Mesendoderm (in vitro differentiated cells): Measurements from ENCODE around the gene MINK1.
"Not testable (repeated sequence)": the region's sequence is repeated elsewhere in the genome, so short reads cannot be mapped to it uniquely, and the experiment has no call there.

Experiments used
- DNase-seq: peaks from one replicate; pipeline ENCODE4 v3.0.0; 2013
- H2AK5ac ChIP-seq: 2 replicates; pipeline ENCODE4 v1.6.1; 2013; ENCODE audit warnings: low read length, inconsistent platforms
- H2BK120ac ChIP-seq: 2 replicates; pipeline ENCODE4 v1.6.1; 2013; ENCODE audit warnings: low read depth, mild to moderate bottlenecking, low read length, moderate library complexity, mixed read lengths
- H2BK15ac ChIP-seq: replicated peaks from 2 replicates; pipeline ENCODE4 v1.6.1; 2013; ENCODE audit warnings: low read depth, mild to moderate bottlenecking, moderate library complexity
- H2BK5ac ChIP-seq: 2 replicates; pipeline ENCODE4 v1.6.1; 2013; ENCODE audit warnings: low read length, inconsistent platforms
- H3K18ac ChIP-seq: 2 replicates; pipeline ENCODE4 v1.6.1; 2013; ENCODE audit warnings: mild to moderate bottlenecking, low read length, mixed read lengths
- H3K23ac ChIP-seq: one replicate; pipeline ENCODE4 v1.6.1; 2013; ENCODE audit warnings: low read length
- H3K27ac ChIP-seq: 2 replicates; pipeline ENCODE4 v1.5.1; 2013; ENCODE audit warnings: low read depth, mild to moderate bottlenecking, inconsistent platforms, low read length, moderate library complexity
- H3K27me3 ChIP-seq: 2 replicates; pipeline ENCODE4 v1.6.1; 2013; ENCODE audit warnings: low read length, control low read depth, mild to moderate bottlenecking, inconsistent platforms; ENCODE audit not compliant: insufficient read depth, poor library complexity
- H3K36me3 ChIP-seq: 2 replicates; pipeline ENCODE4 v1.6.1; 2013; ENCODE audit warnings: low read length, inconsistent platforms; ENCODE audit not compliant: control insufficient read depth, insufficient read depth
- H3K4ac ChIP-seq: one replicate; pipeline ENCODE4 v1.6.1; 2013; ENCODE audit warnings: low read depth, mild to moderate bottlenecking, low read length, moderate library complexity
- H3K4me1 ChIP-seq: 2 replicates; pipeline ENCODE4 v1.6.1; 2013; ENCODE audit warnings: low read depth, low read length, inconsistent platforms; ENCODE audit not compliant: control insufficient read depth
- H3K4me2 ChIP-seq: 2 replicates; pipeline ENCODE4 v1.6.1; 2013; ENCODE audit warnings: low read length
- H3K4me3 ChIP-seq: 2 replicates; pipeline ENCODE4 v1.5.1; 2013; ENCODE audit warnings: mild to moderate bottlenecking, low read length
- H3K56ac ChIP-seq: one replicate; pipeline ENCODE4 v1.6.1; 2013; ENCODE audit warnings: low read length
- H3K79me1 ChIP-seq: 2 replicates; pipeline ENCODE4 v1.6.1; 2013; ENCODE audit warnings: low read length, inconsistent platforms
- H3K79me2 ChIP-seq: 2 replicates; pipeline ENCODE4 v1.6.1; 2013; ENCODE audit warnings: mild to moderate bottlenecking, low read length; ENCODE audit not compliant: control insufficient read depth, insufficient read depth
- H3K9ac ChIP-seq: 2 replicates; pipeline ENCODE4 v1.6.1; 2013; ENCODE audit warnings: low read length, inconsistent platforms
- H4K5ac ChIP-seq: one replicate; pipeline ENCODE4 v1.6.1; 2013; ENCODE audit warnings: low read length
- H4K8ac ChIP-seq: one replicate; pipeline ENCODE4 v1.6.1; 2013; ENCODE audit warnings: low read depth, mild to moderate bottlenecking, control low read depth, low read length, moderate library complexity
- WGBS: extraction: QIAGEN DNeasy Blood & Tissue Kit; methylation state at CpG from one replicate; pipeline ENCODE4 v1.1.7; 2013; ENCODE audit warnings: low lambda C conversion rate, missing lambda C conversion rate; ENCODE audit not compliant: insufficient coverage; ENCODE audit errors: extremely low coverage; 5-methylcytosine and 5-hydroxymethylcytosine counted together

Gene MINK1

GRCh38 chr17:4827399-4827798 lies 5.7 kb upstream of the MINK1 start:
- no peaks in the 10 kb centered on the region for H3K27me3 ChIP-seq
- no peaks in the 10 kb centered on the region for H3K36me3 ChIP-seq
- H3K4me1 ChIP-seq: no peaks in the 10 kb centered on the region
- H3K23ac ChIP-seq: no peak overlapping the region
- H2BK15ac ChIP-seq: no peak overlapping the region
- no peak overlapping the region for H2AK5ac ChIP-seq
- no peak overlapping the region for H3K4me3 ChIP-seq
- H3K4ac ChIP-seq: no peak overlapping the region
- H2BK5ac ChIP-seq: no peak overlapping the region
- H2BK120ac ChIP-seq: no peak overlapping the region
- no peak overlapping the region for H3K56ac ChIP-seq
- H4K5ac ChIP-seq: no peak overlapping the region
- no CpG with 5 or more reads among the region's 8 CpGs for WGBS
- peak; percentile 56 for DNase-seq
- H3K4me2 ChIP-seq: no peak overlapping the region
- no peaks in the 10 kb centered on the region for H3K79me2 ChIP-seq
- no peaks in the 10 kb centered on the region for H3K79me1 ChIP-seq
- H3K18ac ChIP-seq: no peak overlapping the region
- no peak overlapping the region for H3K9ac ChIP-seq
- no peak overlapping the region for H3K27ac ChIP-seq
- no peak overlapping the region for H4K8ac ChIP-seq

GRCh38 chr17:4832829-4833177 lies 337 bp upstream of the MINK1 start:
- not testable (repeated sequence) for H4K5ac ChIP-seq, H3K27ac ChIP-seq, H2BK120ac ChIP-seq, H3K4me1 ChIP-seq, H4K8ac ChIP-seq, H3K4ac ChIP-seq, DNase-seq, H3K18ac ChIP-seq, H2AK5ac ChIP-seq, H3K27me3 ChIP-seq, H2BK5ac ChIP-seq, H3K23ac ChIP-seq, H2BK15ac ChIP-seq, H3K36me3 ChIP-seq
- Histone ChIP-seq H3K79me1 (peaks cover 10% of the 10 kb centered on the region), H3K4me3 (peak overlapping the region; percentile 65), H3K9ac (peak overlapping the region; percentile 72), H3K4me2 (peak overlapping the region; percentile 70), H3K79me2 (peaks cover 16% of the 10 kb centered on the region), H3K56ac (peak overlapping the region; percentile 94)
- no CpG with 5 or more reads among the region's 17 CpGs for WGBS

GRCh38 chr17:4833941-4834680 lies 971 bp downstream of the MINK1 start:
- Histone ChIP-seq H4K5ac (no peak overlapping the region), H3K18ac (peak overlapping the region; percentile 72), H2BK15ac (no peak overlapping the region), H3K56ac (peak overlapping the region; percentile 94), H3K79me1 (peaks cover 14% of the 10 kb centered on the region), H4K8ac (no peak overlapping the region), H2BK5ac (no peak overlapping the region), H3K23ac (no peak overlapping the region), H3K4me3 (peak overlapping the region; percentile 65), H3K27ac (no peak overlapping the region), H3K9ac (peak overlapping the region; percentile 72), H3K36me3 (no peaks in the 10 kb centered on the region), H3K27me3 (no peaks in the 10 kb centered on the region), H3K79me2 (peaks cover 21% of the 10 kb centered on the region), H3K4ac (peak overlapping the region; percentile 42), H2AK5ac (no peak overlapping the region), H2BK120ac (no peak overlapping the region), H3K4me2 (peak overlapping the region; percentile 71), H3K4me1 (no peaks in the 10 kb centered on the region)
- WGBS: no CpG with 5 or more reads among the region's 15 CpGs
- peak; percentile 37 for DNase-seq

- Histone ChIP-seq H3K4me3 (no peak overlapping the region), H4K8ac (no peak overlapping the region), H3K9ac (peak overlapping the region; percentile 72), H4K5ac (no peak overlapping the region), H3K4ac (no peak overlapping the region), H3K79me1 (peaks cover 14% of the 10 kb centered on the region), H3K79me2 (peaks cover 23% of the 10 kb centered on the region), H2BK15ac (no peak overlapping the region), H3K27me3 (no peaks in the 10 kb centered on the region), H2AK5ac (no peak overlapping the region), H3K18ac (no peak overlapping the region), H3K56ac (peak overlapping the region; percentile 94), H3K4me2 (no peak overlapping the region), H2BK5ac (no peak overlapping the region), H3K36me3 (no peaks in the 10 kb centered on the region), H3K23ac (no peak overlapping the region), H3K27ac (no peak overlapping the region), H2BK120ac (no peak overlapping the region), H3K4me1 (no peaks in the 10 kb centered on the region)
- no CpG with 5 or more reads among the region's 4 CpGs for WGBS
- DNase-seq: no peak
These were observed 1.5 kb downstream of the MINK1 start for GRCh38 chr17:4834681-4835020.

GRCh38 chr17:4836221-4836620 lies 3.1 kb downstream of the MINK1 start:
- no peak overlapping the region for H2AK5ac ChIP-seq
- H2BK120ac ChIP-seq: no peak overlapping the region
- H3K23ac ChIP-seq: no peak overlapping the region
- H3K27me3 ChIP-seq: no peaks in the 10 kb centered on the region
- no CpG with 5 or more reads among the region's 4 CpGs for WGBS
- H4K5ac ChIP-seq: no peak overlapping the region
- no peak overlapping the region for H3K4me3 ChIP-seq
- no peak overlapping the region for H4K8ac ChIP-seq
- H3K4me2 ChIP-seq: no peak overlapping the region
- H2BK5ac ChIP-seq: no peak overlapping the region
- peaks cover 19% of the 10 kb centered on the region for H3K79me1 ChIP-seq
- H3K79me2 ChIP-seq: peaks cover 26% of the 10 kb centered on the region
- H3K27ac ChIP-seq: no peak overlapping the region
- no peaks in the 10 kb centered on the region for H3K36me3 ChIP-seq
- no peak for DNase-seq
- H3K9ac ChIP-seq: peak overlapping the region; percentile 2
- H3K56ac ChIP-seq: no peak overlapping the region
- peaks cover 3% of the 10 kb centered on the region for H3K4me1 ChIP-seq
- H2BK15ac ChIP-seq: no peak overlapping the region
- H3K18ac ChIP-seq: no peak overlapping the region
- H3K4ac ChIP-seq: no peak overlapping the region
